MM.1S (cell line): ENCODE data around the gene RPL36A.

Experiments
- DNase-seq: peaks from one replicate; pipeline ENCODE4 v3.0.0-alpha.2; 2015
- H2AFZ ChIP-seq: fragments of 300-600 bp; sonication (generic); 2 replicates; pipeline ENCODE4 v1.6.0; 2016; ENCODE audit warnings: antibody characterized with exemption, low read length
- H3F3A ChIP-seq: fragments of 300-600 bp; sonication (generic); 2 replicates; pipeline ENCODE4 v1.6.1; 2016; ENCODE audit warnings: mild to moderate bottlenecking, antibody characterized with exemption, low read length, moderate library complexity, mixed read lengths; ENCODE audit not compliant: insufficient read depth
- H3K27ac ChIP-seq: fragments of 300-600 bp; sonication (generic); 2 replicates; pipeline ENCODE4 v1.5.1; 2016; ENCODE audit warnings: mild to moderate bottlenecking, low read length
- H3K27me3 ChIP-seq: fragments of 300-600 bp; sonication (generic); replicated peaks from 2 replicates; pipeline ENCODE4 v1.6.0; 2016; ENCODE audit warnings: low read length; ENCODE audit not compliant: insufficient read depth
- H3K36me3 ChIP-seq: fragments of 300-600 bp; sonication (generic); replicated peaks from 2 replicates; pipeline ENCODE4 v1.6.1; 2016; ENCODE audit warnings: mild to moderate bottlenecking, low read length, mixed read lengths; ENCODE audit not compliant: insufficient read depth
- H3K4me1 ChIP-seq: fragments of 300-600 bp; sonication (generic); 2 replicates; pipeline ENCODE4 v1.6.1; 2016; ENCODE audit warnings: low read length, mixed read lengths
- H3K4me2 ChIP-seq: fragments of 300-600 bp; sonication (generic); 2 replicates; pipeline ENCODE4 v1.6.0; 2016; ENCODE audit warnings: low read depth, low read length
- H3K4me3 ChIP-seq: fragments of 300-600 bp; sonication (generic); 2 replicates; pipeline ENCODE4 v1.5.1; 2016; ENCODE audit warnings: low read length, mixed read lengths
- H3K79me2 ChIP-seq: fragments of 300-600 bp; sonication (generic); 2 replicates; pipeline ENCODE4 v1.6.1; 2016; ENCODE audit warnings: mixed run types, low read length, mixed read lengths
- H3K9ac ChIP-seq: fragments of 300-600 bp; sonication (generic); 2 replicates; pipeline ENCODE4 v1.6.1; 2016; ENCODE audit warnings: low read length, mixed read lengths
- H3K9me2 ChIP-seq: fragments of 300-600 bp; sonication (generic); replicated peaks from 2 replicates; pipeline ENCODE4 v1.6.1; 2016; ENCODE audit warnings: mild to moderate bottlenecking, low read length, mixed read lengths; ENCODE audit not compliant: insufficient read depth
- H3K9me3 ChIP-seq: fragments of 300-600 bp; sonication (generic); replicated peaks from 2 replicates; pipeline ENCODE4 v1.6.1; 2016; ENCODE audit warnings: mild to moderate bottlenecking, low read length, mixed read lengths; ENCODE audit not compliant: insufficient read depth
- H4K20me1 ChIP-seq: fragments of 300-600 bp; sonication (generic); 2 replicates; pipeline ENCODE4 v1.6.1; 2016; ENCODE audit warnings: mild to moderate bottlenecking, low read length, moderate library complexity, mixed read lengths; ENCODE audit not compliant: insufficient read depth
- EZH2 ChIP-seq: fragments of 300-600 bp; sonication (generic); optimal IDR thresholded peaks from 2 replicates; pipeline ENCODE3; 2017; ENCODE audit warnings: low read depth, mild to moderate bottlenecking, antibody characterized with exemption, low read length, mixed read lengths
- EZH2phosphoT487 ChIP-seq: fragments of 300-600 bp; sonication (generic); IDR thresholded peaks from 2 replicates; pipeline ENCODE4 v1.6.1; 2018; ENCODE audit warnings: antibody characterized with exemption, low read length
- TF ChIP-seq, protein P1 (sequence below): fragments of 300-600 bp; sonication (generic); IDR thresholded peaks from 2 replicates; pipeline ENCODE4 v1.5.1; 2016; ENCODE audit warnings: antibody characterized with exemption, low read length, mixed read lengths

The RPL36A gene

DNA sequence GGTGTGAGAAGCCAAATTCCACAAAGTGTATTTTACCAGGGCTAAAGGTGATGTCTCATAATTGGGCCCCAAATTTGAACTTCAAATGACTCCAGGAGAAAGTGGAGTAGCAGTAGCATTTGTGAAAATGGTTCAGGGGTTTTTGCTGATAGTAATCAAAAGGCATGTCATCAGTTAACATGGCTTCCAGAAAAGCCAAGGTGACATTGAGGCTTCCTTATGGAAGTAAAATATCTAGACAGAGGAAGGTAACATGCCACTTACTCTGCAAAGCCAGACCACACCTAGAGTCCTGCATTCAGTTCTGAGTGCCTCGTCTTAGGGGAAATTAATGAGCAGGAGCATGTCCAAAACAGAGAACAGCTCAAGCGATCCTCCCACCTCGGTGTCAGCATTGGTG lies 2.2 kb upstream of the RPL36A start:
- no peaks in the 10 kb centered on the region for H3K27me3 ChIP-seq
- H3K4me1 ChIP-seq, result peaks cover 12% of the 10 kb centered on the region; the same call in 1 of the 2 replicates

DNA sequence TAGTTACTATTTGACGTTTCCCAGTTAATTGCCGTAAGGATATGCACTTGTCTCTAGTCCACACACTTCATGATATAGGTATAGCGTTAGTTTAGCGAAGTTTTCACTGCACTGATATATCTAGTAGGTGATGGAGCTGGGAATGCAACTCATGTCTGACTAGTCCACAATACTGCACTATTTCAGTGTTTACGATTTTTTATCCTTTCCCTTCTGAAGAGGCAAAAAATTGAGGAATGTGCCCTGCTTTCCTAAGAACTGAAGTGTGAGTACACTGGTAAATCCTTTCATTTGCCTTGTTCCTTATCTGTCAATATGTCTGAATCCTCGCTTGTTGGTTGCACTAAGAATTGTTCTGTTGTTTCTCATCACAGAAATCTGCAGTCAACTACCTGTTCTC lies 1.0 kb downstream of the RPL36A start:
- H3F3A ChIP-seq, result peaks cover 12% of the 10 kb centered on the region
- peak overlapping the region; percentile 53 for H3K4me2 ChIP-seq
- no peaks in the 10 kb centered on the region for H3K9me2 ChIP-seq
- H3K9me3 ChIP-seq, result no peaks in the 10 kb centered on the region
- H4K20me1 ChIP-seq, result no peaks in the 10 kb centered on the region
- peaks cover 20% of the 10 kb centered on the region for H3K79me2 ChIP-seq
- H3K4me3 ChIP-seq, result peak overlapping the region; percentile 72
- H3K27me3 ChIP-seq, result no peaks in the 10 kb centered on the region
- DNase-seq, result no peak
- H2AFZ ChIP-seq, result no peak overlapping the region
- H3K36me3 ChIP-seq, result peaks cover 4% of the 10 kb centered on the region; the same call in 1 of the 2 replicates
- peak overlapping the region; percentile 50; the same call in 1 of the 2 replicates for H3K27ac ChIP-seq
- 0 out of 2 replicates have a peak, but pooled peaks cover under 1% of the 10 kb centered on the region for H3K4me1 ChIP-seq
- no peak for TF ChIP-seq EZH2
- TF ChIP-seq, protein P1, sequence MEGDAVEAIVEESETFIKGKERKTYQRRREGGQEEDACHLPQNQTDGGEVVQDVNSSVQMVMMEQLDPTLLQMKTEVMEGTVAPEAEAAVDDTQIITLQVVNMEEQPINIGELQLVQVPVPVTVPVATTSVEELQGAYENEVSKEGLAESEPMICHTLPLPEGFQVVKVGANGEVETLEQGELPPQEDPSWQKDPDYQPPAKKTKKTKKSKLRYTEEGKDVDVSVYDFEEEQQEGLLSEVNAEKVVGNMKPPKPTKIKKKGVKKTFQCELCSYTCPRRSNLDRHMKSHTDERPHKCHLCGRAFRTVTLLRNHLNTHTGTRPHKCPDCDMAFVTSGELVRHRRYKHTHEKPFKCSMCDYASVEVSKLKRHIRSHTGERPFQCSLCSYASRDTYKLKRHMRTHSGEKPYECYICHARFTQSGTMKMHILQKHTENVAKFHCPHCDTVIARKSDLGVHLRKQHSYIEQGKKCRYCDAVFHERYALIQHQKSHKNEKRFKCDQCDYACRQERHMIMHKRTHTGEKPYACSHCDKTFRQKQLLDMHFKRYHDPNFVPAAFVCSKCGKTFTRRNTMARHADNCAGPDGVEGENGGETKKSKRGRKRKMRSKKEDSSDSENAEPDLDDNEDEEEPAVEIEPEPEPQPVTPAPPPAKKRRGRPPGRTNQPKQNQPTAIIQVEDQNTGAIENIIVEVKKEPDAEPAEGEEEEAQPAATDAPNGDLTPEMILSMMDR, result no peak
- TF ChIP-seq EZH2phosphoT487, result no peak
- H3K9ac ChIP-seq, result peak overlapping the region; percentile 87

More for the DNA sequence above, 2.2 kb upstream of the RPL36A start:
- Histone ChIP-seq H3K4me3 (no peak overlapping the region), H3K9me2 (no peaks in the 10 kb centered on the region), H4K20me1 (no peaks in the 10 kb centered on the region), H3K4me2 (no peak overlapping the region), H3K9me3 (no peaks in the 10 kb centered on the region), H3K27ac (no peak overlapping the region), H3K9ac (no peak overlapping the region), H3K79me2 (peaks cover 20% of the 10 kb centered on the region), H3K36me3 (peaks cover 4% of the 10 kb centered on the region; the same call in 1 of the 2 replicates), H2AFZ (no peak overlapping the region), H3F3A (peaks cover 3% of the 10 kb centered on the region)
- no peak for DNase-seq
- no peak for TF ChIP-seq EZH2phosphoT487
- TF ChIP-seq EZH2, result no peak
- TF ChIP-seq, protein P1, result no peak

DNA sequence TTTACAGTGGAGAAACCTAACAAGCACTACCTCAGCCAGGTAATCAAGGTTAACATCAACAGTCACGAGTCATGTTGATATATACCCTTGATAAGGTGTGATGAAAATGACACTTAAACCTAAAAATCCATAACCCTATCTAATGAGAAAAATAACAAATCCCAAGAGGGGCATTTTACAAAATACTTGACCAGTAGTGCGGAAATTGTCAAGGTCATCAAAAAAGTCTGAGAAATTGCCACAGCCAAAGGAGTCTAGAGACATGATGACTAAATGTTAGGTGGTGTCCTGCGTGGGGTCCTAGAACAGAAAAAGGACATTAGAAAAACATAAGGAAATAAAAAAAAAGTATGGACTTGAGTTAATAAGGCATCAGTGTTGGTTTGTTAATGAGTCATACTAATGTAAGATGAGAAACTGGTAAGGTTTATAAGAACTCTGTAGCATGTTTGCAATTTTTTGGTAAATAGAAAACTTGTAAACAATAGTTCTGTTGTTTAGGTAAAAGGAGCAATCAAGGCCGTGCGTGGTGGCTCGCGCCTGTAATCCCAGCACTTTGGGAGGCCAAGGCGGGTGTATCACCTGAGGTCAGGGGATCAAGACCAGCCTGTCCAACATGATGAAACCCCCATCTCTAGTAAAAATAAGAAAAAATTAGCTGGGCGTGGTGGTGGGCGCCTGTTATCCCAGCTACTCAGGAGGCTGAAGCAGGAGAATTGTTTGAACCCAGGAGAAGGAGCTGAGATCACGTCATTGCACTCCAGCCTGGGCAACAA lies 2.9 kb downstream of the RPL36A start:
- no peak overlapping the region for H2AFZ ChIP-seq
- H3K4me3 ChIP-seq, result no peak overlapping the region
- no peaks in the 10 kb centered on the region for H4K20me1 ChIP-seq
- H3K9ac ChIP-seq, result no peak overlapping the region
- H3F3A ChIP-seq, result peaks cover 21% of the 10 kb centered on the region
- H3K9me2 ChIP-seq, result no peaks in the 10 kb centered on the region
- no peaks in the 10 kb centered on the region for H3K9me3 ChIP-seq
- H3K36me3 ChIP-seq, result peaks cover 4% of the 10 kb centered on the region; the same call in 1 of the 2 replicates
- H3K27ac ChIP-seq, result no peak overlapping the region
- no peak for DNase-seq
- no peak overlapping the region for H3K4me2 ChIP-seq
- no peaks in the 10 kb centered on the region for H3K27me3 ChIP-seq
- H3K79me2 ChIP-seq, result peaks cover 20% of the 10 kb centered on the region
- TF ChIP-seq EZH2 (no peak), EZH2phosphoT487 (no peak)
- TF ChIP-seq, protein P1, result no peak
- H3K4me1 ChIP-seq, result no peaks in the 10 kb centered on the region
